ENCODE measurements around the gene TACR1. TPM values are rescaled to one million over a fixed set of nuclear protein-coding genes. Genes with fewer than 3 reads are reported as not detected.

Gene TACR1
- total and polyA plus RNA-seq, 2 donors (not counting 1 experiment from before 2014, with no cell fraction given), result 0.01 to 0.05 TPM

DNA sequence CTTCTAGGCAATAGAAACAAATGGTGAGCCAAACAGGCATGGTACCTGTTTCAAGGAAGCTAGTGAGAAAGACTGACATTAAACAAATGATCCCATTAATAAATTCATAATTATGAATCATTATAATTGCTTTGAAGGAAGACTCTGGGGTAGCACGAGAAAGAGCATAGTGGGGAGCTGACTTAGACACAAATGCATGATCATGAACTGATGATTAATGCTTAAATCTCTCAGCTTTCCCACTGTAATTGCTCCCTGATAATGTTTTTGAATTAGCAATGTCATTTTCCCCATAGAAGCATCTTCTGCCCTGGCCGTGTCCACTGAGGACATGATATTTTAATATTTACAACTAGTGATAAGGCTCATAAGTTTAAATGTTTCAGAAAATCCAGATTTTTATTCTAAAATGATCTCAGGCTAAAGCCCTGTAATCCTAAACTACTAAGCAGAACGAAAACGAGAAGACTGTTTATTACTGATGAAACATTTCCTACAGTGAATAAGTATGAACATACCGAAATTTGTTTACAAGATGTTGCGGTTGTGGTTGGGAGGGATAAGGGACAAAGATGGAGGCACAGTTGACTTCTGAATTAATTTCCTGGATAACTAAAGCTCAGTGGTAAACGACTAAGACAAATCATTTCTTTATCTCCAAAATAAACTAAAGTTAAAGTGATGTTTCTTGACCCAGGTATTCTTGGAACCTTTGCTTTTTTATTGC is 47.3 kb upstream of the TACR1 start:
- intact Hi-C loops (cut with micrococcal nuclease), result no loop called here
- H3K9me3 Mint-ChIP-seq (ENCODE audit: insufficient read depth), result peaks cover 8% of the 10 kb centered on the region

GRCh38 chr2:75243219-75243618 is 43.9 kb upstream of the TACR1 start:
- 100% methylated on average over 4 of the region's 9 CpGs for whole genome bisulfite sequencing (ENCODE audit: insufficient coverage)
- Histone ChIP-seq H3K79me2 (ENCODE audit: control insufficient read depth, insufficient read depth, low read length) (no peaks in the 10 kb centered on the region), H3K36me3 (replicated peaks in 1 of 2; ENCODE audit: control extremely low read depth in 1 of 2, control insufficient read depth in 1 of 2, extremely low read depth in 1 of 2, insufficient read depth in 2 of 2, low read length in 1 of 2) (no peaks in the 10 kb centered on the region), H3K9ac (ENCODE audit: low read length) (no peak overlapping the region), H4K20me1 (ENCODE audit: control insufficient read depth, insufficient read depth, low read length, poor library complexity, severe bottlenecking) (no peaks in the 10 kb centered on the region), H3K4me1 (ENCODE audit: control insufficient read depth in 2 of 2, insufficient read depth in 2 of 2, low read length in 2 of 2) (no peaks in the 10 kb centered on the region), H3K27ac (ENCODE audit: low read length in 2 of 2) (no peak overlapping the region), H3K4me2 (replicated peaks; ENCODE audit: low read depth, low read length, poor library complexity, severe bottlenecking) (no peak overlapping the region), H3K27me3 (replicated peaks in 1 of 4; ENCODE audit: control extremely low read depth in 1 of 4, control insufficient read depth in 3 of 4, insufficient read depth in 4 of 4, low read length in 3 of 4) (no peaks in the 10 kb centered on the region), H3K9me3 (ENCODE audit: control extremely low read depth in 1 of 3, control insufficient read depth in 2 of 3, insufficient read depth in 1 of 3, low read length in 2 of 3) (peaks cover 0 to 14% (median 11%) of the 10 kb centered on the region in 3 donors), H3K4me3 (ENCODE audit: control extremely low read depth in 1 of 5, extremely low read depth in 1 of 5, insufficient read depth in 1 of 5, low read depth in 2 of 5, low read length in 4 of 5) (no peak overlapping the region), H2AFZ (ENCODE audit: insufficient read depth, low read depth, low read length, poor library complexity, severe bottlenecking) (no peak overlapping the region)
- no peak for ATAC-seq (ENCODE audit: low read depth)
- H3K9me3 Mint-ChIP-seq (ENCODE audit: insufficient read depth), result peaks cover 8% of the 10 kb centered on the region
- intact Hi-C loops (cut with micrococcal nuclease), result no loop called here
- no peaks in the 10 kb centered on the region for H3K27me3 Mint-ChIP-seq
- ChIA-PET POLR2A (no interaction called here), CTCF (no interaction called here)
- TF ChIP-seq, protein P1, sequence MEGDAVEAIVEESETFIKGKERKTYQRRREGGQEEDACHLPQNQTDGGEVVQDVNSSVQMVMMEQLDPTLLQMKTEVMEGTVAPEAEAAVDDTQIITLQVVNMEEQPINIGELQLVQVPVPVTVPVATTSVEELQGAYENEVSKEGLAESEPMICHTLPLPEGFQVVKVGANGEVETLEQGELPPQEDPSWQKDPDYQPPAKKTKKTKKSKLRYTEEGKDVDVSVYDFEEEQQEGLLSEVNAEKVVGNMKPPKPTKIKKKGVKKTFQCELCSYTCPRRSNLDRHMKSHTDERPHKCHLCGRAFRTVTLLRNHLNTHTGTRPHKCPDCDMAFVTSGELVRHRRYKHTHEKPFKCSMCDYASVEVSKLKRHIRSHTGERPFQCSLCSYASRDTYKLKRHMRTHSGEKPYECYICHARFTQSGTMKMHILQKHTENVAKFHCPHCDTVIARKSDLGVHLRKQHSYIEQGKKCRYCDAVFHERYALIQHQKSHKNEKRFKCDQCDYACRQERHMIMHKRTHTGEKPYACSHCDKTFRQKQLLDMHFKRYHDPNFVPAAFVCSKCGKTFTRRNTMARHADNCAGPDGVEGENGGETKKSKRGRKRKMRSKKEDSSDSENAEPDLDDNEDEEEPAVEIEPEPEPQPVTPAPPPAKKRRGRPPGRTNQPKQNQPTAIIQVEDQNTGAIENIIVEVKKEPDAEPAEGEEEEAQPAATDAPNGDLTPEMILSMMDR (IDR thresholded peaks at IDR 0.05), result no peak
- no peak for TF ChIP-seq EZH2 (IDR thresholded peaks at IDR 0.05; ENCODE audit: borderline replicate concordance, insufficient read depth, low read depth, low read length, poor library complexity, severe bottlenecking)
- no peak overlapping the region for H3K4me3 Mint-ChIP-seq
- no peak overlapping the region for H3K27ac Mint-ChIP-seq
- no peak for DNase-seq
- no peaks in the 10 kb centered on the region for H3K4me1 Mint-ChIP-seq

More for the DNA sequence above, 47.3 kb upstream of the TACR1 start:
- Mint-ChIP-seq H3K4me3 (no peak overlapping the region), H3K27me3 (no peaks in the 10 kb centered on the region), H3K4me1 (no peaks in the 10 kb centered on the region), H3K27ac (no peak overlapping the region)
- Histone ChIP-seq H3K4me2 (replicated peaks; ENCODE audit: low read depth, low read length, poor library complexity, severe bottlenecking) (no peak overlapping the region), H2AFZ (ENCODE audit: insufficient read depth, low read depth, low read length, poor library complexity, severe bottlenecking) (no peak overlapping the region), H3K4me3 (ENCODE audit: control extremely low read depth in 1 of 5, extremely low read depth in 1 of 5, insufficient read depth in 1 of 5, low read depth in 2 of 5, low read length in 4 of 5) (no peak overlapping the region), H3K27ac (ENCODE audit: low read length in 2 of 2) (no peak overlapping the region), H4K20me1 (ENCODE audit: control insufficient read depth, insufficient read depth, low read length, poor library complexity, severe bottlenecking) (no peaks in the 10 kb centered on the region), H3K27me3 (replicated peaks in 1 of 4; ENCODE audit: control extremely low read depth in 1 of 4, control insufficient read depth in 3 of 4, insufficient read depth in 4 of 4, low read length in 3 of 4) (no peaks in the 10 kb centered on the region), H3K79me2 (ENCODE audit: control insufficient read depth, insufficient read depth, low read length) (no peaks in the 10 kb centered on the region), H3K36me3 (replicated peaks in 1 of 2; ENCODE audit: control extremely low read depth in 1 of 2, control insufficient read depth in 1 of 2, extremely low read depth in 1 of 2, insufficient read depth in 2 of 2, low read length in 1 of 2) (no peaks in the 10 kb centered on the region), H3K4me1 (ENCODE audit: control insufficient read depth in 2 of 2, insufficient read depth in 2 of 2, low read length in 2 of 2) (no peaks in the 10 kb centered on the region), H3K9ac (ENCODE audit: low read length) (no peak overlapping the region), H3K9me3 (ENCODE audit: control extremely low read depth in 1 of 3, control insufficient read depth in 2 of 3, insufficient read depth in 1 of 3, low read length in 2 of 3) (peaks cover 9 to 19% (median 12%) of the 10 kb centered on the region in 3 donors)
- DNase-seq, result no peak
- ChIA-PET CTCF (no interaction called here), POLR2A (no interaction called here)
- no peak for TF ChIP-seq EZH2 (IDR thresholded peaks at IDR 0.05; ENCODE audit: borderline replicate concordance, insufficient read depth, low read depth, low read length, poor library complexity, severe bottlenecking)
- TF ChIP-seq, protein P1 (IDR thresholded peaks at IDR 0.05), result no peak
- ATAC-seq (ENCODE audit: low read depth), result no peak
- WGBS (ENCODE audit: insufficient coverage), result no CpG with 5 or more reads among the region's 7 CpGs

Measured in B cell (primary cell).